IMR-90 (cell line): ENCODE results near the gene RMND5B. TPM values are rescaled to one million over a fixed set of nuclear protein-coding genes. Genes with fewer than 3 reads are reported as not detected.

Source experiments
- ATAC-seq: fragments of 200-7000 bp; cut with Tn5 transposase; 2 replicates; pipeline ENCODE4 v1.9.1; 2020; ENCODE audit warnings: low read depth, mild to moderate bottlenecking, moderate library complexity
- BruUV-seq: library from RNA; stranded (reverse); fragments of 400-500 nt; replicated peaks from 2 replicates; lab custom pipeline; 2021; lab: Mats Ljungman, UMichigan
- CTCF ChIA-PET: fragments of 300-600 bp; formaldehyde crosslinking; extraction: SDS; loops from one replicate; lab custom pipeline; 2021; ENCODE audit warnings: antibody characterized with exemption; lab: Yijun Ruan, JAX
- POLR2A ChIA-PET: fragments of 300-600 bp; sonication (Branson Sonifier 250); formaldehyde crosslinking; loops from one replicate; lab custom pipeline; 2022; ENCODE audit warnings: antibody characterized with exemption; ENCODE audit not compliant: unreplicated experiment; lab: Charles Lee
- DNase-seq: peaks from one replicate; pipeline ENCODE4 v3.0.0; 2013
- H2AFZ ChIP-seq: replicated peaks from 2 replicates; pipeline ENCODE3; 2013; ENCODE audit warnings: low read length, mild to moderate bottlenecking; ENCODE audit not compliant: poor library complexity
- H2AK5ac ChIP-seq: 2 replicates; pipeline ENCODE4 v1.6.1; 2013; ENCODE audit warnings: low read depth, low read length, inconsistent platforms
- H2AK9ac ChIP-seq: replicated peaks from 2 replicates; pipeline ENCODE3; 2013; ENCODE audit warnings: mild to moderate bottlenecking, low read depth, low read length, moderate library complexity; ENCODE audit not compliant: poor library complexity
- H2BK120ac ChIP-seq: 2 replicates; pipeline ENCODE4 v1.6.1; 2013; ENCODE audit warnings: low read depth, low read length, inconsistent platforms
- H2BK15ac ChIP-seq: 3 replicates; pipeline ENCODE4 v1.6.1; 2013; ENCODE audit warnings: low read depth, low read length, inconsistent platforms
- H2BK20ac ChIP-seq: 2 replicates; pipeline ENCODE4 v1.6.1; 2013; ENCODE audit warnings: low read depth, mild to moderate bottlenecking, inconsistent platforms, low read length, moderate library complexity
- H2BK5ac ChIP-seq: 2 replicates; pipeline ENCODE4 v1.6.1; 2013; ENCODE audit warnings: mild to moderate bottlenecking, low read depth, low read length, inconsistent platforms; ENCODE audit not compliant: poor library complexity, severe bottlenecking
- H3K14ac ChIP-seq: replicated peaks from 2 replicates; pipeline ENCODE4 v1.6.1; 2013; ENCODE audit warnings: low read depth, low read length, inconsistent platforms
- H3K18ac ChIP-seq: 2 replicates; pipeline ENCODE4 v1.6.1; 2013; ENCODE audit warnings: low read depth, low read length, control low read depth
- H3K23ac ChIP-seq: 2 replicates; pipeline ENCODE4 v1.6.1; 2013; ENCODE audit warnings: low read depth, low read length, inconsistent platforms
- H3K27ac ChIP-seq: 2 replicates; pipeline ENCODE4 v1.5.1; 2013; ENCODE audit warnings: mild to moderate bottlenecking, control low read depth, low read length; ENCODE audit not compliant: insufficient read depth
- H3K27me3 ChIP-seq: 2 replicates; pipeline ENCODE4 v1.6.1; 2013; ENCODE audit warnings: low read length; ENCODE audit not compliant: control insufficient read depth, insufficient read depth
- H3K36me3 ChIP-seq: 2 replicates; pipeline ENCODE4 v1.6.1; 2013; ENCODE audit warnings: low read length, mixed read lengths; ENCODE audit not compliant: control insufficient read depth, insufficient read depth
- H3K4ac ChIP-seq: 2 replicates; pipeline ENCODE4 v1.6.1; 2013; ENCODE audit warnings: low read depth, low read length, inconsistent platforms
- H3K4me1 ChIP-seq: 2 replicates; pipeline ENCODE4 v1.6.1; 2013; ENCODE audit warnings: low read length, mixed read lengths; ENCODE audit not compliant: control insufficient read depth, insufficient read depth
- H3K4me2 ChIP-seq: 2 replicates; pipeline ENCODE4 v1.6.1; 2013; ENCODE audit warnings: low read depth, mild to moderate bottlenecking, control low read depth, low read length, moderate library complexity
- H3K4me3 ChIP-seq: 2 replicates; pipeline ENCODE4 v1.5.1; 2013; ENCODE audit warnings: low read depth, mild to moderate bottlenecking, control low read depth, low read length, moderate library complexity; ENCODE audit not compliant: insufficient read depth
- H3K56ac ChIP-seq: 2 replicates; pipeline ENCODE4 v1.6.1; 2013; ENCODE audit warnings: low read length, inconsistent platforms; ENCODE audit not compliant: insufficient read depth; ENCODE audit errors: extremely low read depth
- H3K79me1 ChIP-seq, 2 experiments: 2 replicates each; pipeline ENCODE4 v1.6.1; 2013; ENCODE audit warnings: low read length in 2 of 2, inconsistent platforms in 1 of 2, low read depth in 1 of 2
- H3K9ac ChIP-seq: 2 replicates; pipeline ENCODE4 v1.6.1; 2013; ENCODE audit warnings: low read depth, low read length, control low read depth
- H3K9me1 ChIP-seq: 2 replicates; pipeline ENCODE4 v1.6.1; 2013; ENCODE audit warnings: low read length, inconsistent platforms; ENCODE audit not compliant: insufficient read depth
- H3K9me3 ChIP-seq: 2 replicates; pipeline ENCODE4 v1.6.1; 2013; ENCODE audit warnings: low read length; ENCODE audit not compliant: control insufficient read depth, insufficient read depth
- H4K20me1 ChIP-seq: 2 replicates; pipeline ENCODE4 v1.6.1; 2013; ENCODE audit warnings: low read length, inconsistent platforms; ENCODE audit not compliant: insufficient read depth
- H4K5ac ChIP-seq: 2 replicates; pipeline ENCODE4 v1.6.1; 2013; ENCODE audit warnings: mild to moderate bottlenecking, low read depth, low read length, control low read depth
- H4K8ac ChIP-seq, 2 experiments: 2 replicates each; pipeline ENCODE4 v1.6.1; 2013; ENCODE audit warnings: low read depth in 2 of 2, low read length in 2 of 2, control low read depth in 1 of 2, inconsistent platforms in 1 of 2
- H4K91ac ChIP-seq: 2 replicates; pipeline ENCODE4 v1.6.1; 2013; ENCODE audit warnings: low read depth, low read length, inconsistent platforms; ENCODE audit not compliant: insufficient read depth
- WGBS, 2 experiments: methylation state at CpG; one replicate each; pipeline versions ENCODE4 v1.1.5 to v1.1.7; 2013; ENCODE audit warnings: missing lambda C conversion rate in 2 of 2; ENCODE audit not compliant: insufficient read length in 1 of 2; ENCODE audit errors: extremely low coverage in 2 of 2; 5-methylcytosine and 5-hydroxymethylcytosine counted together
- dilution Hi-C: fragments of 300-500 bp; cut with HindIII; formaldehyde crosslinking; loops from one replicate; pipeline ENCODE4 v1.14.3; 2018; ENCODE audit warnings: low sequenced_read_pairs; ENCODE audit not compliant: unreplicated experiment
- in situ Hi-C: fragments of 300-500 bp; cut with MboI; formaldehyde crosslinking; loops from 3 replicates; pipeline ENCODE4 v1.14.3; 2019; ENCODE audit warnings: low sequenced_read_pairs, inconsistent platforms, mixed read lengths
- intact Hi-C: fragments of 100-400 bp; cut with micrococcal nuclease; formaldehyde crosslinking; loops from 2 replicates; pipeline ENCODE4 v1.10.0; 2022
- polyA plus RNA-seq, 3 experiments: library from polyadenylated mRNA; depleted of rRNA; stranded (reverse); fragments of >200 nt; gene quantifications; 2 replicates each; pipeline ENCODE4 v1.2.3, GENCODE V29; 2012; ENCODE audit warnings: low replicate concordance in 1 of 3
- total RNA-seq: library from RNA; depleted of rRNA; stranded (reverse); fragments of >200 nt; gene quantifications from 2 replicates; pipeline ENCODE4 v1.2.3, GENCODE V29; 2012
- TF ChIP-seq, protein P1 (sequence below): fragments of 150-350 bp; IDR thresholded peaks from 2 replicates; pipeline ENCODE4 v1.6.1; 2016; ENCODE audit warnings: low read depth, mild to moderate bottlenecking, low read length, moderate library complexity, borderline replicate concordance
- TF ChIP-seq, protein P2 (sequence below): fragments of 150-350 bp; IDR thresholded peaks from 2 replicates; pipeline ENCODE4 v1.6.1; 2017; ENCODE audit warnings: mild to moderate bottlenecking, antibody characterized with exemption, low read length, low read depth
- TF ChIP-seq, protein P3 (sequence below): conservative IDR thresholded peaks from 2 replicates; pipeline ENCODE4 v1.5.1; 2012; ENCODE audit warnings: mild to moderate bottlenecking, low read depth, low read length, improper control_type of control experiment

The RMND5B gene
- total and polyA plus RNA-seq, 2 of the 4 experiments (the other 2 are of a cell fraction) = 14.0 to 19.5 TPM

DNA sequence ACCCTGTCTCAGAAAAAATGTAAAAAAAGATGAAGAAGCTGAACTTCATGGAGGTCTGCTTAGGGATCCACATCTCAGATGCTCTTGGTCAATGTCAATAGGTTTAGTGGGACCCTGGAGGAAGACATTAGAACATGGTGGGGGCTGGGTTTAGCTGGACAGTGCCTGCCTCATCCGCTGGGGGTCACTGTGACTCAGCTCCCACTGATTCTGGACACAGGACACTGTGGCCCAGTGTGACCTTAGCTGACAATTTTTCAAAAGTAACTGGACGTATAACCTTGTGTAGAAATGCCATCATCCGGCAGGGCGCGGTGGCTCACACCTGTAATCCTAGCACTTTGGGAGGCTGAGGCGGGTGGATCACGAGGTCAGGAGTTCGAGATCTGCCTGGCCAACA is 66.2 kb downstream of the RMND5B start:
- H2AFZ ChIP-seq = no peak overlapping the region
- H2BK5ac ChIP-seq = no peak overlapping the region
- intact Hi-C loops (no loop called here), dilution Hi-C loops (no loop called here), in situ Hi-C loops (no loop called here)
- H3K4me1 ChIP-seq = peaks cover 3% of the 10 kb centered on the region
- H3K9me1 ChIP-seq = 0 out of 2 replicates have a peak, but pooled peaks cover 2% of the 10 kb centered on the region
- H2BK120ac ChIP-seq = no peak overlapping the region
- no peak overlapping the region for H3K14ac ChIP-seq
- TF ChIP-seq, protein P1, sequence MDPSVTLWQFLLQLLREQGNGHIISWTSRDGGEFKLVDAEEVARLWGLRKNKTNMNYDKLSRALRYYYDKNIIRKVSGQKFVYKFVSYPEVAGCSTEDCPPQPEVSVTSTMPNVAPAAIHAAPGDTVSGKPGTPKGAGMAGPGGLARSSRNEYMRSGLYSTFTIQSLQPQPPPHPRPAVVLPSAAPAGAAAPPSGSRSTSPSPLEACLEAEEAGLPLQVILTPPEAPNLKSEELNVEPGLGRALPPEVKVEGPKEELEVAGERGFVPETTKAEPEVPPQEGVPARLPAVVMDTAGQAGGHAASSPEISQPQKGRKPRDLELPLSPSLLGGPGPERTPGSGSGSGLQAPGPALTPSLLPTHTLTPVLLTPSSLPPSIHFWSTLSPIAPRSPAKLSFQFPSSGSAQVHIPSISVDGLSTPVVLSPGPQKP = no peak
- TF ChIP-seq, protein P2, sequence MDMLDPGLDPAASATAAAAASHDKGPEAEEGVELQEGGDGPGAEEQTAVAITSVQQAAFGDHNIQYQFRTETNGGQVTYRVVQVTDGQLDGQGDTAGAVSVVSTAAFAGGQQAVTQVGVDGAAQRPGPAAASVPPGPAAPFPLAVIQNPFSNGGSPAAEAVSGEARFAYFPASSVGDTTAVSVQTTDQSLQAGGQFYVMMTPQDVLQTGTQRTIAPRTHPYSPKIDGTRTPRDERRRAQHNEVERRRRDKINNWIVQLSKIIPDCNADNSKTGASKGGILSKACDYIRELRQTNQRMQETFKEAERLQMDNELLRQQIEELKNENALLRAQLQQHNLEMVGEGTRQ = no peak
- TF ChIP-seq, protein P3, sequence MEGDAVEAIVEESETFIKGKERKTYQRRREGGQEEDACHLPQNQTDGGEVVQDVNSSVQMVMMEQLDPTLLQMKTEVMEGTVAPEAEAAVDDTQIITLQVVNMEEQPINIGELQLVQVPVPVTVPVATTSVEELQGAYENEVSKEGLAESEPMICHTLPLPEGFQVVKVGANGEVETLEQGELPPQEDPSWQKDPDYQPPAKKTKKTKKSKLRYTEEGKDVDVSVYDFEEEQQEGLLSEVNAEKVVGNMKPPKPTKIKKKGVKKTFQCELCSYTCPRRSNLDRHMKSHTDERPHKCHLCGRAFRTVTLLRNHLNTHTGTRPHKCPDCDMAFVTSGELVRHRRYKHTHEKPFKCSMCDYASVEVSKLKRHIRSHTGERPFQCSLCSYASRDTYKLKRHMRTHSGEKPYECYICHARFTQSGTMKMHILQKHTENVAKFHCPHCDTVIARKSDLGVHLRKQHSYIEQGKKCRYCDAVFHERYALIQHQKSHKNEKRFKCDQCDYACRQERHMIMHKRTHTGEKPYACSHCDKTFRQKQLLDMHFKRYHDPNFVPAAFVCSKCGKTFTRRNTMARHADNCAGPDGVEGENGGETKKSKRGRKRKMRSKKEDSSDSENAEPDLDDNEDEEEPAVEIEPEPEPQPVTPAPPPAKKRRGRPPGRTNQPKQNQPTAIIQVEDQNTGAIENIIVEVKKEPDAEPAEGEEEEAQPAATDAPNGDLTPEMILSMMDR = peak; percentile 20; the same call in 1 of the 2 replicates
- no peak overlapping the region for H3K18ac ChIP-seq
- no peaks in the 10 kb centered on the region for H4K20me1 ChIP-seq
- no peak overlapping the region for H3K56ac ChIP-seq
- no peak overlapping the region for H2BK20ac ChIP-seq
- no peak overlapping the region for H4K5ac ChIP-seq
- no peak overlapping the region for H3K9ac ChIP-seq
- 61% methylated on average over 3 of the region's 8 CpGs; no CpG with 5 or more reads in 1 of the 2 experiments for WGBS, 2 experiments
- peaks cover 23% of the 10 kb centered on the region; the same call in 1 of the 2 replicates for H3K27me3 ChIP-seq
- peaks cover 0 to 2% of the 10 kb centered on the region in 2 experiments; a peak in 1 of 4 replicates for H3K79me1 ChIP-seq
- ATAC-seq (no peak), DNase-seq (no peak)
- POLR2A ChIA-PET = no interaction called here
- no peaks in the 10 kb centered on the region for H3K36me3 ChIP-seq
- no peak overlapping the region for H4K91ac ChIP-seq
- H3K23ac ChIP-seq = no peak overlapping the region
- no peak overlapping the region for H2AK9ac ChIP-seq
- no peak overlapping the region for H3K27ac ChIP-seq
- H3K9me3 ChIP-seq = peaks cover 5% of the 10 kb centered on the region; the same call in 1 of the 2 replicates
- H3K4ac ChIP-seq = no peak overlapping the region
- no peak overlapping the region for H3K4me2 ChIP-seq
- no TSS peak for BruUV-seq
- CTCF ChIA-PET = interaction anchor here (0.6 to 1.2 kb wide), 3 partner anchors 9 to 104 kb away, joined by 3 read pairs; no protein-coding TSS in a partner anchor
- no peak overlapping the region for H2AK5ac ChIP-seq
- H2BK15ac ChIP-seq = no peak overlapping the region
- H3K4me3 ChIP-seq = no peak overlapping the region
- H4K8ac ChIP-seq = no peak overlapping the region
